ENCODE data around the gene HGD. TPM values are rescaled to one million over a fixed set of nuclear protein-coding genes. Genes with fewer than 3 reads are reported as not detected.

The HGD gene
- total RNA-seq, 1 experiment from 2014 or later = 1.5 TPM

GRCh38 chr3:120681018-120681417, 1.0 kb downstream of the HGD start (continued):
- no peak for TF ChIP-seq TP53 (CRISPR knock-in tag; IDR thresholded peaks at IDR 0.05)
- TF ChIP-seq E2F1 (CRISPR knock-in tag; IDR thresholded peaks at IDR 0.05) = no peak
- no peak for TF ChIP-seq IRF2 (CRISPR knock-in tag; IDR thresholded peaks at IDR 0.05; ENCODE audit: borderline replicate concordance, low read depth)
- TF ChIP-seq NFATC4 (CRISPR knock-in tag; IDR thresholded peaks at IDR 0.05) = no peak
- no peak for TF ChIP-seq ZNF232 (CRISPR knock-in tag; IDR thresholded peaks at IDR 0.05)

GRCh38 chr3:120680193-120680894, 1.7 kb downstream of the HGD start:
- ChIA-PET POLR2A (no interaction called here), CTCF (no interaction called here)
- peaks cover 13% of the 10 kb centered on the region for H3K9me3 Mint-ChIP-seq
- ATAC-seq (no peak), DNase-seq (ENCODE audit: low spot score) (no peak)
- TF ChIP-seq GABPB1 (CRISPR knock-in tag; IDR thresholded peaks at IDR 0.05) (peak; percentile 89), NFATC4 (CRISPR knock-in tag; IDR thresholded peaks at IDR 0.05) (no peak), NR3C1 (CRISPR knock-in tag; conservative IDR thresholded peaks at IDR 0.05; ENCODE audit: low read depth) (no peak)
- H3K4me1 Mint-ChIP-seq = peaks cover 73% of the 10 kb centered on the region
- H3K27me3 Mint-ChIP-seq (ENCODE audit: low read depth) = no peaks in the 10 kb centered on the region
- H3K27ac Mint-ChIP-seq = peak overlapping the region; percentile 70
- H3K4me3 Mint-ChIP-seq = no peak overlapping the region
- H3K36me3 Mint-ChIP-seq = peaks cover 13% of the 10 kb centered on the region

DNA sequence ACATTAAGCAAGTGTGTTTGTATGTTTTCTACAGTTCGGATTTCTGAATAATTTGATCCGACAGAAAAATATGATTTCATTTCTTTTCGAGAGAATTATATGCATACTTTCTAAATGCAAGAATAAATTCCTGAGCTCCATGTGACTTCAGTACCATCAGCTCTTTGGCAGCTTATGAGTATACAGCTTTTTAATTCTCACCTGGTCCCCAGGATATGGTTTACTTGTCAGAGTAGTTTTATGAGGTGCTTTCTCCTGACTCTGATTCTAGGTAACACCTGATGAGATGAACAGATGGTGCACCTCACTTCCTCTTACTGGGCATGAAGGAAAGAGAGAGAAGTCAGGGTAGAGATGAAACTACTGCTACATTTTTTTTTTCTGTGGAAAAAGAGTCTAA, 3.1 kb downstream of the HGD start:
- peaks cover 13% of the 10 kb centered on the region for H3K36me3 Mint-ChIP-seq
- TF ChIP-seq ZNF281 (CRISPR knock-in tag; IDR thresholded peaks at IDR 0.05) (no peak), JAZF1 (CRISPR knock-in tag; IDR thresholded peaks at IDR 0.05) (no peak), PRRX2 (CRISPR knock-in tag; IDR thresholded peaks at IDR 0.05) (no peak), E2F1 (CRISPR knock-in tag; IDR thresholded peaks at IDR 0.05) (no peak), USF1 (CRISPR knock-in tag; IDR thresholded peaks at IDR 0.05) (no peak), ZNF138 (CRISPR knock-in tag; conservative IDR thresholded peaks at IDR 0.05) (no peak), KAT7 (CRISPR knock-in tag; IDR thresholded peaks at IDR 0.05; ENCODE audit: borderline replicate concordance) (no peak)
- H3K9me3 Mint-ChIP-seq = peaks cover 20% of the 10 kb centered on the region
- H3K4me3 Mint-ChIP-seq = no peak overlapping the region
- peak overlapping the region; percentile 100 for H3K27ac Mint-ChIP-seq
- ChIA-PET POLR2A (interaction anchor here (0.8 to 1.7 kb wide), 3 partner anchors 9 to 64 kb away, joined by 3 to 4 read pairs (median 3); partner anchors contain the start of genes GTF2E1 and RABL3), CTCF (interaction anchor here (1.4 kb wide), 1 partner anchor 116 kb away, joined by 10 read pairs; no protein-coding TSS in a partner anchor)
- no peaks in the 10 kb centered on the region for H3K27me3 Mint-ChIP-seq (ENCODE audit: low read depth)
- ATAC-seq (no peak), DNase-seq (ENCODE audit: low spot score) (no peak)
- H3K4me1 Mint-ChIP-seq = peaks cover 84% of the 10 kb centered on the region

Measured in WTC11 (cell line).